ENCODE results near the gene LOXL4.

The LOXL4 gene

DNA sequence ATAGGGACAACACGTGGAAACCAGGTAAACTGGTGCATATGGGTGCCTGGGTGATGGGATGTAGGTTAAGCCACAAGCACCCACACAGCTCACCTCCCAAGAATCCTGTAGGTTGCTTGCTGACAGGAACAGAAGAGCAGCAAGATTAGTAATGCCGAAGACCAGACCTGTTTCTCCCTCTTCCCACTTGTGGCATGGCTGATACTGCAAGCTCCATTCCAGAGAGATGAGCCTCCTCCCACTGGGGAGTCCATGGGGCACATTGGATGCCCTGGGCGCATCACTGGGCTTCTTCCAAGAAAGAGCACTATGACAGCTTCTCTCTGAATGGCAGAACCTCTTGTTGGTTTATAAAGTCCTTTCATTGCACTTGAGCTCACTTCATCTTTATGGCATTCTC lies 44.4 kb upstream of the LOXL4 start:
- no peak for DNase-seq (ENCODE audit: low read depth in 2 of 2)
- no peak overlapping the region for H3K4me3 ChIP-seq (replicated peaks in 1 of 2; ENCODE audit: low read depth in 2 of 2, low read length in 2 of 2)
- TF ChIP-seq, protein P1, sequence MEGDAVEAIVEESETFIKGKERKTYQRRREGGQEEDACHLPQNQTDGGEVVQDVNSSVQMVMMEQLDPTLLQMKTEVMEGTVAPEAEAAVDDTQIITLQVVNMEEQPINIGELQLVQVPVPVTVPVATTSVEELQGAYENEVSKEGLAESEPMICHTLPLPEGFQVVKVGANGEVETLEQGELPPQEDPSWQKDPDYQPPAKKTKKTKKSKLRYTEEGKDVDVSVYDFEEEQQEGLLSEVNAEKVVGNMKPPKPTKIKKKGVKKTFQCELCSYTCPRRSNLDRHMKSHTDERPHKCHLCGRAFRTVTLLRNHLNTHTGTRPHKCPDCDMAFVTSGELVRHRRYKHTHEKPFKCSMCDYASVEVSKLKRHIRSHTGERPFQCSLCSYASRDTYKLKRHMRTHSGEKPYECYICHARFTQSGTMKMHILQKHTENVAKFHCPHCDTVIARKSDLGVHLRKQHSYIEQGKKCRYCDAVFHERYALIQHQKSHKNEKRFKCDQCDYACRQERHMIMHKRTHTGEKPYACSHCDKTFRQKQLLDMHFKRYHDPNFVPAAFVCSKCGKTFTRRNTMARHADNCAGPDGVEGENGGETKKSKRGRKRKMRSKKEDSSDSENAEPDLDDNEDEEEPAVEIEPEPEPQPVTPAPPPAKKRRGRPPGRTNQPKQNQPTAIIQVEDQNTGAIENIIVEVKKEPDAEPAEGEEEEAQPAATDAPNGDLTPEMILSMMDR (IDR thresholded peaks at IDR 0.05; ENCODE audit: low read depth, low read length) = no peak

DNA sequence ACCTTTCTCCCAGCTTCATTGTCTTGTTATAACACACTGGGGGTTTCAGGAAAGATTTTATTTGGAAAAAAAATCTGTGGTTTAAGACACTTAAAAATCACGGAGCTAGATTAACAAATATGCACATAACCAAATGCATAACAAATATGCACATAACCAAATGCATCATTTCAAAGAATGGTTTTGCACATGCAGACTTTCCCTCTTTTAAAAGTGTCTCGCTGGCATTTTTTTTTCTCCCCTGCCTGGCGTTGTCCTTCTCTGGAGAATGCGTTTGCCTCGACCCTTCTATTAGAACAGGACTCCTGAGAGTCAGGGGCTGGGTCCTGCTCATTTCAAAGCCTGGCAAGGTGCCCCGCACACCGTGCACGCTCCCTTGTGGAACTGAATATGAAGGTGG lies 42.7 kb upstream of the LOXL4 start:
- no peak for DNase-seq (ENCODE audit: low read depth in 2 of 2)
- no peak overlapping the region for H3K4me3 ChIP-seq (replicated peaks in 1 of 2; ENCODE audit: low read depth in 2 of 2, low read length in 2 of 2)
- TF ChIP-seq, protein P1 (IDR thresholded peaks at IDR 0.05; ENCODE audit: low read depth, low read length) = no peak

DNA sequence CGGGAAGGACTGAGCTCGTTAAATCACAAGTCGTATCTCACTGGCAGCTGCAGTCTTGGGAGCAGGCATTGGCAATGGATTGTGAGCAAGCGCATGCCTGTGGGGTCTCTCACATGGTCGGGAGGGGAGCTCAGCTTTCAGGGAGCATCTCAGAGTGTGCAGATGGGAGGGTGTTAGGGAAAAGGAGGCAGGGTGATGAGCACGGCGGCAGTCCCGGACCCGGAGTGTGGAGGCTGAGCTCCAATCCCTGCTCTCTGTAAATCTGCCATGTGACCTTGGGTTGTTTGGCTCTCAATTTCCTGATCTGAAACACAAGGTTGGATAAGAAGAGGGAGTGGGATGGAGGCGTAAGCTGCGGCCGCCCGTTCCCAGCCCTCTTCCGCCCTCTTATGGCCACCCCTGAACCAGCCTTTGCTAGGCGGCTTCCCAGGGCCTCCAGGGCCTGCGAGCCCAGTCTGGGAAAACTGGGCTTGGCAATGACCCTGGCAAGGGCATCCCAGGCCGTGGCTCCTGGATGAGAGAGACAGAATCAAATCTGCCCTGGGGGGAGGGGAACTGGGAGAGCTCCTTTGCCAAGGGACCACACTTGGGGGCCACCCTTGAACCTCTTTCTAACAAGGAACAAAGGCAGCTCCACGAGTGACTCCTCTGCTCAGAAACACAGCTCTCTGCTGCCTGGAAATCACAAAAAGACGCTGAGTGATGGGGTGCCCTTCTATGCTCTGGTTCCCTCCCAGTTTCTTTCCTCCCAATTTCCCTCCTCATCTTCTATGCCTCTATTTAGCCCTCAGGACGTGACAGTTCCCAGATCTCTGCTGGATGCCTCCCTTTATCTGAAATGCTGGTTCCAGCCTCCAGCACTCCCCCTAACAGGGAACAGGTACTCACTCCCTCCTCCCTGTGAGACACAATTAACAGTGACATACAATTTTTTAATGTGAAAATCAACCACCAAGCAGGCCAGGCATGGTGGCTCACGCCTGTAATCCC lies 41.7 kb upstream of the LOXL4 start:
- TF ChIP-seq, protein P1 (IDR thresholded peaks at IDR 0.05; ENCODE audit: low read depth, low read length) = peak; percentile 95
- peak overlapping the region in 1 of 2 donors; percentile 17 for H3K4me3 ChIP-seq (replicated peaks in 1 of 2; ENCODE audit: low read depth in 2 of 2, low read length in 2 of 2)
- peak; percentile 75 to 87 for DNase-seq (ENCODE audit: low read depth in 2 of 2)

DNA sequence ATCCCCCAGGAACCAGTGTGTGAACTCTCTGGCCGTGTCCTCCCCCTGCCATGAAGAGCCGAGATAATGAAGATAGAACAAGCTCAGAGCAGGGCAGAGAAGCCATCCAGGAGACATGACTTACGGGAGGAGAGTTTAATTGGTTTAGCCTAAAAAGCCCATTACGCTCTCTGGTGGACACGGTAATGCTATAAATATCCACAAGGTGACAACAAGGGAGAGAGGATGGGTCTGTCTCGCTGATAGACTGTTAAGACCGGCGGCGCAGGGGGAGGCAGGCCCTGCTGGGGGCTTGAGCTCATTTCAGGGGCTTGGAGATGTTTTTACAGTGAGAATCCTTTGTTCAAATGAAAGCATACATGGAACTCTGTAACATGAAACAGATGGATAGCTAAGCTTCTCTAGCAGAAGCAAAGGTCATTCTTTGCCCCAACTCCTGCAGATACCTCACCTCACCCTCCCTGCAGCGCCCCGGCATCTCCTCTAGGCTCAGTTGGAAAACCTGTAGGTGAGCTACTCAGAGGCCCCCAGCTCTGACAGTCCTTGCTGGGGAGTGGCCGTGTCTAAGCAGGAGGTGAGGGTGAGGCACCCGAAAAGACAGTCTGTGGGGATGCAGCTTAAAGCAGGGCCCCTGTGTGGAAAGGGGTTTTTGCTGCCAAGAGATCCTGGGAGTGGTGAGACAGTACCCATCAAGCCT lies 40.8 kb upstream of the LOXL4 start:
- H3K4me3 ChIP-seq (replicated peaks in 1 of 2; ENCODE audit: low read depth in 2 of 2, low read length in 2 of 2) = peak overlapping the region in 1 of 2 donors; percentile 17
- TF ChIP-seq, protein P1 (IDR thresholded peaks at IDR 0.05; ENCODE audit: low read depth, low read length) = no peak
- DNase-seq (ENCODE audit: low read depth in 2 of 2) = no peak

DNA sequence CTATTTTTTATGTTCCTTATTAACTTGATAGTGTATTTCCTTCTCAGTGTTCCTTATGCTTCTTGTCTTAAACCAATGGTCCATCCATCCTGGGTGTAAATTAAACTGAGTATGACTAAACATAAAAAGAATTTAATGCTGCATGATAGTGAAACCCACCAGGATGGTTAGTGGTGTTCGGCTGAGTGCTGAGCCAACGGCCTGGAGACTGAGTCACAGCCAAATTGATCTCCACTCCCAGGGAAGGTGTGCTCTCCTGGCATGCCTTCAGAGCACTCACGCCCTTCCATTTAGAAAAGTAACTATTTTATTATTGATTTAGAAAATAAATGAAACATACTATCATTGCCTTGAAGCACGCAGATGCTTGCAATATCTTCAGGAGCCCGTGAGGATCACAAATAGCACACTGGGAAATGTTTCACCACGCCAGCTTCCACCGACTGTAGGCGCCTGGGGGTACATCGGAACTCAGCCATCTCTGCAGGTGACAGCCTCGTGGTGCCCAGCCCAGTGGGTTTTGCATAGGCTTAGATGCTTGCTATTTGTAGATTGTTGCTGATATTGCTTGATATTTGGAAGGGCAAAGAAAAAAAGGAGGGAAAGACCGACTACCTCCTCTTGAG lies 40.0 kb upstream of the LOXL4 start:
- H3K4me3 ChIP-seq (replicated peaks in 1 of 2; ENCODE audit: low read depth in 2 of 2, low read length in 2 of 2) = no peak overlapping the region
- TF ChIP-seq, protein P1 (IDR thresholded peaks at IDR 0.05; ENCODE audit: low read depth, low read length) = no peak
- no peak for DNase-seq (ENCODE audit: low read depth in 2 of 2)

DNA sequence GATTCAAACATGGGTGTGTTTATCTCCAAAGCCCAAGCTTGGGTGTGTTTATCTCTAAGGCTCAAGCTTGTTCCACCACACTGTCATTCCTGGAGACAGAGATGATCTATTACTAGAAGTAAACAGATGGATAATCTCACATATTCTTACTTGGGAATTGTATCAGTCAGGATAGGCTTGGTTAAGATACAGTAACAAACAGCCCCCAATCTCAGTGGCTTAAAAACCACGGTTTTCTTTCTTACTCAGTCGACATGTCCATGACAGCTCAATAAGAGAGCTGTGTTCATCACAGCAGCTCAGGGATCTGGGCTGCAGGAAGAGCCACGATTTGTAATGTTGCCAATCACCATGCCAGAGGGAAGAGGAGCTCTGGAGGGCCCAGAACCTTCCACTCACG lies 38.5 kb upstream of the LOXL4 start:
- DNase-seq (ENCODE audit: low read depth in 2 of 2) = no peak
- TF ChIP-seq, protein P1 (IDR thresholded peaks at IDR 0.05; ENCODE audit: low read depth, low read length) = no peak
- H3K4me3 ChIP-seq (replicated peaks in 1 of 2; ENCODE audit: low read depth in 2 of 2, low read length in 2 of 2) = no peak overlapping the region

Measured in cardiac fibroblast (primary cell).